IPS DF 4.7 (cell line): ENCODE data around the gene PVALEF.

Experiments
- DNase-seq: peaks from one replicate; pipeline ENCODE4 v3.0.0-alpha.2; 2013; ENCODE audit warnings: low spot score; ENCODE audit errors: extremely low read depth

The PVALEF gene

GRCh38 chr17:81195941-81196495, 30.7 kb downstream of the PVALEF start:
- no peak for DNase-seq

GRCh38 chr17:81196505-81197408, 31.4 kb downstream of the PVALEF start:
- DNase-seq = no peak

- DNase-seq = no peak
These were observed 32.1 kb downstream of the PVALEF start for GRCh38 chr17:81197409-81197795.

GRCh38 chr17:81197831-81198490, 32.7 kb downstream of the PVALEF start:
- DNase-seq = no peak

- DNase-seq = no peak
These were observed 33.6 kb downstream of the PVALEF start for GRCh38 chr17:81198826-81199481.

- DNase-seq = no peak
These were observed 34.1 kb downstream of the PVALEF start for GRCh38 chr17:81199482-81199830.

GRCh38 chr17:81200201-81200600, 34.9 kb downstream of the PVALEF start:
- DNase-seq = no peak

GRCh38 chr17:81200695-81201580, 35.6 kb downstream of the PVALEF start:
- no peak for DNase-seq

GRCh38 chr17:81202318-81202717, 37.0 kb downstream of the PVALEF start:
- no peak for DNase-seq

- no peak for DNase-seq
These were observed 37.8 kb downstream of the PVALEF start for GRCh38 chr17:81203136-81203535.

- DNase-seq = no peak
These were observed 39.3 kb downstream of the PVALEF start for GRCh38 chr17:81204578-81204977.

- no peak for DNase-seq
These were observed 40.9 kb downstream of the PVALEF start for GRCh38 chr17:81206166-81206565.

GRCh38 chr17:81206657-81207056, 41.4 kb downstream of the PVALEF start:
- no peak for DNase-seq

GRCh38 chr17:81207610-81208581, 42.6 kb downstream of the PVALEF start:
- DNase-seq = no peak

- DNase-seq = no peak
These were observed 43.3 kb downstream of the PVALEF start for GRCh38 chr17:81208651-81209050.

GRCh38 chr17:81209141-81209540, 43.8 kb downstream of the PVALEF start:
- DNase-seq = no peak

GRCh38 chr17:81210466-81210865, 45.2 kb downstream of the PVALEF start:
- no peak for DNase-seq

GRCh38 chr17:81210868-81211267, 45.6 kb downstream of the PVALEF start:
- no peak for DNase-seq

GRCh38 chr17:81212365-81212764, 47.1 kb downstream of the PVALEF start:
- DNase-seq = no peak

GRCh38 chr17:81213978-81214377, 48.7 kb downstream of the PVALEF start:
- DNase-seq = no peak
